Measurements from ENCODE around the gene ICE1. TPM values are rescaled to one million over a fixed set of nuclear protein-coding genes. Genes with fewer than 3 reads are reported as not detected.

ICE1 gene
- total and polyA plus RNA-seq, 9 of the 15 experiments (the other 6 are each of a cell fraction or from before 2014, with no cell fraction given): 4.9 to 47.4 (median 28.2) TPM

DNA sequence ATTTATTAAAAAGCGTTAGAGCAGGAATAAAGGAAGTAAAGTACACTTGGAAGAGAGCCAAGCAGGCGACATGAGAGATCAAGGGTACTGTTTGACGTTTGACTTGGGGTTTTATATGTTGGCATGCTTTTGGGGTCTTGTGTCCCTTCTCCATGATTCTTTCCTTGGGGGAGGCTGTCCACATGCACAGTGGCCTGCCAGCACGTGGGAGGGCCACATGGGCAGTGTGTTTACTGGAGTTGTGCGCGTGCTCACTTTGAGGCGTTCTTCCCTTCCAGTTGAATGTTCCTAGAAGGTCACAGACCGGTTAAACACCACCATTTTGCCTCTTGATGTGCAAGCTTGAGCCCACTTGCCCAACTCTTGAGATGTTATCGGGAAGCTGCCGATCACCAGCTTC lies 49.5 kb upstream of the ICE1 start (continued):
- no peak for TF ChIP-seq EHMT2 (IDR thresholded peaks at IDR 0.05)
- TF ChIP-seq HSF4 (CRISPR knock-in tag; IDR thresholded peaks at IDR 0.05; ENCODE audit: borderline replicate concordance): no peak
- no peak for TF ChIP-seq ZNF551 (CRISPR knock-in tag; IDR thresholded peaks at IDR 0.05)
- TF ChIP-seq, protein P1, sequence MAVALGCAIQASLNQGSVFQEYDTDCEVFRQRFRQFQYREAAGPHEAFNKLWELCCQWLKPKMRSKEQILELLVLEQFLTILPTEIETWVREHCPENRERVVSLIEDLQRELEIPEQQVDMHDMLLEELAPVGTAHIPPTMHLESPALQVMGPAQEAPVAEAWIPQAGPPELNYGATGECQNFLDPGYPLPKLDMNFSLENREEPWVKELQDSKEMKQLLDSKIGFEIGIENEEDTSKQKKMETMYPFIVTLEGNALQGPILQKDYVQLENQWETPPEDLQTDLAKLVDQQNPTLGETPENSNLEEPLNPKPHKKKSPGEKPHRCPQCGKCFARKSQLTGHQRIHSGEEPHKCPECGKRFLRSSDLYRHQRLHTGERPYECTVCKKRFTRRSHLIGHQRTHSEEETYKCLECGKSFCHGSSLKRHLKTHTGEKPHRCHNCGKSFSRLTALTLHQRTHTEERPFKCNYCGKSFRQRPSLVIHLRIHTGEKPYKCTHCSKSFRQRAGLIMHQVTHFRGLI (CRISPR knock-in tag; IDR thresholded peaks at IDR 0.05): no peak
- TF ChIP-seq, protein P2, sequence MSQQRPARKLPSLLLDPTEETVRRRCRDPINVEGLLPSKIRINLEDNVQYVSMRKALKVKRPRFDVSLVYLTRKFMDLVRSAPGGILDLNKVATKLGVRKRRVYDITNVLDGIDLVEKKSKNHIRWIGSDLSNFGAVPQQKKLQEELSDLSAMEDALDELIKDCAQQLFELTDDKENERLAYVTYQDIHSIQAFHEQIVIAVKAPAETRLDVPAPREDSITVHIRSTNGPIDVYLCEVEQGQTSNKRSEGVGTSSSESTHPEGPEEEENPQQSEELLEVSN (IDR thresholded peaks at IDR 0.05; ENCODE audit: borderline replicate concordance in 1 of 2, extremely low read depth in 1 of 2, insufficient read depth in 1 of 2, insufficient read length in 1 of 2, low read depth in 1 of 2, low read length in 1 of 2, poor library complexity in 1 of 2, severe bottlenecking in 1 of 2): peak; percentile 47 to 66
- TF ChIP-seq ZBTB17 (CRISPR knock-in tag; IDR thresholded peaks at IDR 0.05): peak; percentile 39; the same call in 1 of the 2 replicates
- TF ChIP-seq ZNF780A (CRISPR knock-in tag; IDR thresholded peaks at IDR 0.05): no peak
- no peak for TF ChIP-seq KDM2B (CRISPR knock-in tag; IDR thresholded peaks at IDR 0.05)
- TF ChIP-seq ERF (CRISPR knock-in tag; IDR thresholded peaks at IDR 0.05): 0 out of 2 replicates have a peak, but pooled peaks have one; percentile 53
- TF ChIP-seq, protein P3, sequence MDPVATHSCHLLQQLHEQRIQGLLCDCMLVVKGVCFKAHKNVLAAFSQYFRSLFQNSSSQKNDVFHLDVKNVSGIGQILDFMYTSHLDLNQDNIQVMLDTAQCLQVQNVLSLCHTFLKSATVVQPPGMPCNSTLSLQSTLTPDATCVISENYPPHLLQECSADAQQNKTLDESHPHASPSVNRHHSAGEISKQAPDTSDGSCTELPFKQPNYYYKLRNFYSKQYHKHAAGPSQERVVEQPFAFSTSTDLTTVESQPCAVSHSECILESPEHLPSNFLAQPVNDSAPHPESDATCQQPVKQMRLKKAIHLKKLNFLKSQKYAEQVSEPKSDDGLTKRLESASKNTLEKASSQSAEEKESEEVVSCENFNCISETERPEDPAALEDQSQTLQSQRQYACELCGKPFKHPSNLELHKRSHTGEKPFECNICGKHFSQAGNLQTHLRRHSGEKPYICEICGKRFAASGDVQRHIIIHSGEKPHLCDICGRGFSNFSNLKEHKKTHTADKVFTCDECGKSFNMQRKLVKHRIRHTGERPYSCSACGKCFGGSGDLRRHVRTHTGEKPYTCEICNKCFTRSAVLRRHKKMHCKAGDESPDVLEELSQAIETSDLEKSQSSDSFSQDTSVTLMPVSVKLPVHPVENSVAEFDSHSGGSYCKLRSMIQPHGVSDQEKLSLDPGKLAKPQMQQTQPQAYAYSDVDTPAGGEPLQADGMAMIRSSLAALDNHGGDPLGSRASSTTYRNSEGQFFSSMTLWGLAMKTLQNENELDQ (CRISPR knock-in tag; IDR thresholded peaks at IDR 0.05; ENCODE audit: borderline replicate concordance): no peak
- no peak for TF ChIP-seq BCOR (IDR thresholded peaks at IDR 0.05)
- peak; percentile 71 for TF ChIP-seq L3MBTL2 (IDR thresholded peaks at IDR 0.05)
- no peak for TF ChIP-seq ZKSCAN1 (IDR thresholded peaks at IDR 0.05; ENCODE audit: low read depth, low read length)
- TF ChIP-seq, protein P4, sequence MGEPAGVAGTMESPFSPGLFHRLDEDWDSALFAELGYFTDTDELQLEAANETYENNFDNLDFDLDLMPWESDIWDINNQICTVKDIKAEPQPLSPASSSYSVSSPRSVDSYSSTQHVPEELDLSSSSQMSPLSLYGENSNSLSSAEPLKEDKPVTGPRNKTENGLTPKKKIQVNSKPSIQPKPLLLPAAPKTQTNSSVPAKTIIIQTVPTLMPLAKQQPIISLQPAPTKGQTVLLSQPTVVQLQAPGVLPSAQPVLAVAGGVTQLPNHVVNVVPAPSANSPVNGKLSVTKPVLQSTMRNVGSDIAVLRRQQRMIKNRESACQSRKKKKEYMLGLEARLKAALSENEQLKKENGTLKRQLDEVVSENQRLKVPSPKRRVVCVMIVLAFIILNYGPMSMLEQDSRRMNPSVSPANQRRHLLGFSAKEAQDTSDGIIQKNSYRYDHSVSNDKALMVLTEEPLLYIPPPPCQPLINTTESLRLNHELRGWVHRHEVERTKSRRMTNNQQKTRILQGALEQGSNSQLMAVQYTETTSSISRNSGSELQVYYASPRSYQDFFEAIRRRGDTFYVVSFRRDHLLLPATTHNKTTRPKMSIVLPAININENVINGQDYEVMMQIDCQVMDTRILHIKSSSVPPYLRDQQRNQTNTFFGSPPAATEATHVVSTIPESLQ (CRISPR knock-in tag; IDR thresholded peaks at IDR 0.05): no peak
- TF ChIP-seq CEBPB (tag; IDR thresholded peaks at IDR 0.05): no peak

All from K562 (cell line).